A549 (cell line): ENCODE data around the gene TAF13. TPM values are rescaled to one million over a fixed set of nuclear protein-coding genes. Genes with fewer than 3 reads are reported as not detected.

Experiments
- ATAC-seq, 2 experiments: fragments of 200-7000 bp in 1 of 2; fragments of >200 bp in 1 of 2; cut with Nextera tagmentation in 1 of 2; cut with Tn5 transposase in 1 of 2; 3 replicates each; pipeline versions ENCODE4 v1.8.0 to v1.9.1; 2018 to 2020; ENCODE audit warnings: mild to moderate bottlenecking in 1 of 2, moderate library complexity in 1 of 2
- CTCF ChIA-PET: fragments of 300-600 bp; sonication (Branson Sonifier 250); formaldehyde crosslinking; extraction: SDS; loops from one replicate; lab custom pipeline; 2021; ENCODE audit warnings: antibody characterized with exemption, inconsistent platforms; lab: Yijun Ruan, JAX
- POLR2A ChIA-PET: fragments of 350-600 bp; formaldehyde crosslinking; extraction: SDS; loops from one replicate; lab custom pipeline; 2021; ENCODE audit warnings: antibody characterized with exemption, inconsistent platforms; lab: Yijun Ruan, JAX
- DNase-seq, 2 experiments: peaks; one replicate each; pipeline versions ENCODE4 v3.0.0 to v3.0.0-alpha.2; 2011 to 2016; ENCODE audit warnings: low read depth in 1 of 2, low spot score in 1 of 2
- FAIRE-seq: peaks from 2 replicates; lab custom pipeline; 2011; peaks lifted over from hg19 to GRCh38; lab: Jason Lieb, UNC
- H3K27ac ChIP-seq, 2 experiments: fragments of >200 bp; sonication (Bioruptor Twin); formaldehyde crosslinking; 3 replicates each; pipeline ENCODE4 v1.5.1; 2016 to 2017
- H3K4me1 ChIP-seq: fragments of >200 bp; sonication (Bioruptor Twin); formaldehyde crosslinking; 3 replicates; pipeline ENCODE4 v1.6.1; 2016
- H3K4me2 ChIP-seq: fragments of >200 bp; sonication (Bioruptor Twin); formaldehyde crosslinking; 3 replicates; pipeline ENCODE4 v1.6.1; 2016
- H3K4me3 ChIP-seq: fragments of >200 bp; sonication (Bioruptor Twin); formaldehyde crosslinking; 3 replicates; pipeline ENCODE4 v1.5.1; 2016
- H3K9me3 ChIP-seq: fragments of >200 bp; sonication (Bioruptor Twin); formaldehyde crosslinking; 3 replicates; pipeline ENCODE4 v1.6.1; 2016
- BHLHE40 ChIP-seq: IDR thresholded peaks from 2 replicates; pipeline ENCODE4 v1.6.1; 2012; ENCODE audit warnings: low read depth, low read length, inconsistent platforms
- CBX2 ChIP-seq: fragments of 200-600 bp; sonication (generic); IDR thresholded peaks from 2 replicates; pipeline ENCODE4 v1.6.1; 2016; ENCODE audit warnings: low read depth, mild to moderate bottlenecking, borderline replicate concordance
- CTCF ChIP-seq: fragments of >200 bp; sonication (Bioruptor Twin); formaldehyde crosslinking; IDR thresholded peaks from 3 replicates; pipeline ENCODE4 v1.5.1; 2016
- EHF ChIP-seq: fragments of 250-450 bp; sonication (Bioruptor Pico); IDR thresholded peaks from 2 replicates; pipeline ENCODE4 v1.5.0; 2020; ENCODE audit warnings: mild to moderate bottlenecking
- EP300 ChIP-seq, 2 experiments: fragments of >200 bp; sonication (Bioruptor Twin); formaldehyde crosslinking; IDR thresholded peaks; 2 replicates in 1 of 2; 3 replicates in 1 of 2; pipeline ENCODE4 v1.6.1; 2016 to 2017
- HDAC2 ChIP-seq: fragments of 200-600 bp; sonication (generic); IDR thresholded peaks from 2 replicates; pipeline ENCODE4 v1.6.1; 2016
- HES2 ChIP-seq: fragments of >200 bp; sonication (Bioruptor Twin); formaldehyde crosslinking; IDR thresholded peaks from 2 replicates; pipeline ENCODE4 v1.6.1; 2016
- HEYL ChIP-seq: fragments of 250-450 bp; sonication (Bioruptor Pico); IDR thresholded peaks from 2 replicates; pipeline ENCODE4 v1.8.0; 2021; ENCODE audit warnings: mild to moderate bottlenecking, moderate library complexity
- HOXB5 ChIP-seq: fragments of 250-450 bp; sonication (Bioruptor Pico); IDR thresholded peaks from 2 replicates; pipeline ENCODE4 v1.5.0; 2020; ENCODE audit warnings: mild to moderate bottlenecking, moderate library complexity
- KDM5A ChIP-seq: fragments of 200-600 bp; sonication (generic); IDR thresholded peaks from 2 replicates; pipeline ENCODE4 v1.6.1; 2016; ENCODE audit warnings: antibody characterized with exemption, mild to moderate bottlenecking
- MAZ ChIP-seq: fragments of 150-350 bp; IDR thresholded peaks from 2 replicates; pipeline ENCODE4 v1.6.1; 2014; ENCODE audit warnings: antibody characterized with exemption, low read depth, low read length, borderline replicate concordance
- NR3C1 ChIP-seq: fragments of >200 bp; sonication (Bioruptor Twin); formaldehyde crosslinking; IDR thresholded peaks from 3 replicates; pipeline ENCODE4 v1.6.1; 2017
- PHF8 ChIP-seq: fragments of 200-600 bp; sonication (generic); IDR thresholded peaks from 2 replicates; pipeline ENCODE4 v1.6.1; 2016; ENCODE audit warnings: low read depth, mild to moderate bottlenecking, antibody characterized with exemption, moderate library complexity, borderline replicate concordance
- POLR2AphosphoS2 ChIP-seq: conservative IDR thresholded peaks from 2 replicates; pipeline ENCODE4 v1.6.1; 2012; ENCODE audit warnings: low read length, improper control_type of control experiment, inconsistent platforms
- RAD21 ChIP-seq, 2 experiments: fragments of >200 bp in 1 of 2; sonication (Bioruptor Twin) in 1 of 2; formaldehyde crosslinking in 1 of 2; IDR thresholded peaks in 1 of 2; conservative IDR thresholded peaks in 1 of 2; 2 replicates in 1 of 2; 3 replicates in 1 of 2; pipeline ENCODE4 v1.6.1; 2012 to 2018; ENCODE audit warnings: inconsistent platforms in 1 of 2
- RFX5 ChIP-seq: fragments of 450-650 bp; IDR thresholded peaks from 2 replicates; pipeline ENCODE4 v1.7.1; 2014; ENCODE audit warnings: antibody characterized with exemption, mild to moderate bottlenecking, moderate library complexity
- SMC3 ChIP-seq: fragments of >200 bp; sonication (Bioruptor Twin); formaldehyde crosslinking; IDR thresholded peaks from 3 replicates; pipeline ENCODE4 v1.6.1; 2018; ENCODE audit warnings: inconsistent platforms
- SREBF2 ChIP-seq: fragments of 450-650 bp; IDR thresholded peaks from 2 replicates; pipeline ENCODE4 v1.6.1; 2014; ENCODE audit warnings: mild to moderate bottlenecking, moderate library complexity
- TFCP2L1 ChIP-seq: fragments of 250-450 bp; sonication (Bioruptor Pico); IDR thresholded peaks from 2 replicates; pipeline ENCODE4 v1.5.0; 2021; ENCODE audit warnings: mild to moderate bottlenecking
- ZC3H11A ChIP-seq: fragments of 450-650 bp; IDR thresholded peaks from 2 replicates; pipeline ENCODE4 v1.6.1; 2014; ENCODE audit warnings: antibody characterized with exemption, mild to moderate bottlenecking
- ZFP36 ChIP-seq: fragments of 450-650 bp; IDR thresholded peaks from 2 replicates; pipeline ENCODE4 v1.6.1; 2014; ENCODE audit warnings: borderline replicate concordance; ENCODE audit not compliant: partially characterized antibody
- WGBS: methylation state at CpG from one replicate; pipeline ENCODE4 v1.1.6; 2017; ENCODE audit errors: missing lambda C conversion rate; 5-methylcytosine and 5-hydroxymethylcytosine counted together
- polyA plus RNA-seq, 4 experiments: library from polyadenylated mRNA; depleted of rRNA in 3 of 4; stranded (reverse); fragments of >200 nt; fragmentation: RNase III in 1 of 4; extraction: RNeasy Plus Mini Kit Qiagen cat#74134 plus additional on column Dnase treatment in 1 of 4; gene quantifications; 2 replicates in 3 of 4; 3 replicates in 1 of 4; pipeline ENCODE4 v1.2.3, GENCODE V29; 2011 to 2017
- TF ChIP-seq, protein P1 (sequence below): IDR thresholded peaks from 2 replicates; pipeline ENCODE4 v1.6.1; 2012

Gene TAF13
- polyA plus RNA-seq, 2 of the 4 experiments (the other 2 are of a cell fraction) = 46.7 to 50.5 TPM

DNA sequence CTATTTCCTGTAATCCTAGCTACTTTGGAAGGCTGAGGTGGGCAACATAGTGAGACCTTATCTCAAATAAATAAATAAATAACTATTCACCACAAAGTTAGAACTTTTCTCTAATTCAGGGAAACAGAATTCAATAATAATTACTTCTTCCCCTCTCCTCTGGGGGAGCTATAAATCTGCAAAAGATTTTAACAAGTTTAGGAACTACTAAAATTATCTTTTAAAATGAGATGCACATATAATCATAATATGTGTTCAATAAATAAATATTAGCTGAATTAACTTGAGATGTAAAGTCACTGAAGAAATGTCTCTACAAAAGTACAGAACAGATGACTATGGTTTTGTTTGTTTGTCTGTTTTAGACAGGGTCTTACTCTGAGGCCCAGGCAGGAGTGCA, 48.0 kb downstream of the TAF13 start:
- DNase-seq = no peak
- Histone ChIP-seq H3K9me3 (no peaks in the 10 kb centered on the region), H3K4me1 (no peaks in the 10 kb centered on the region), H3K27ac (no peak overlapping the region), H3K4me2 (no peak overlapping the region), H3K4me3 (no peak overlapping the region)
- no peak for ATAC-seq
- CTCF ChIA-PET = interaction anchor here (0.5 to 2.0 kb wide), 9 partner anchors 10 to 72 kb away, joined by 3 to 9 read pairs (median 4); partner anchors contain the start of gene WDR47
- no peak for TF ChIP-seq HOXB5 (CRISPR knock-in tag)
- peak; percentile 10; the same call in 1 of the 3 replicates for TF ChIP-seq CTCF
- TF ChIP-seq HEYL = no peak
- TF ChIP-seq, all 56 proteins: peak for 1
- POLR2A ChIA-PET = interaction anchor here (0.6 to 1.0 kb wide), 2 partner anchors 14 to 48 kb away, joined by 3 read pairs; partner anchors contain the start of genes TAF13 and WDR47
- no peak for FAIRE-seq

GRCh38 chr1:109025694-109026093, 50.1 kb downstream of the TAF13 start:
- POLR2A ChIA-PET = no interaction called here
- 85% methylated on average over 6 of the region's 6 CpGs for WGBS
- H3K4me2 ChIP-seq = no peak overlapping the region
- H3K9me3 ChIP-seq = no peaks in the 10 kb centered on the region
- TF ChIP-seq CTCF (no peak), MAZ (no peak), RAD21 (conservative IDR thresholded peaks at IDR 0.05 in 1 of 2, IDR thresholded peaks at IDR 0.05 in 1 of 2) (no peak), BHLHE40 (no peak), ZC3H11A (no peak), EP300 (IDR thresholded peaks at IDR 0.05) (no peak), NR3C1 (no peak), HES2 (no peak), RFX5 (no peak), ZFP36 (no peak), EHF (CRISPR knock-in tag) (no peak)
- H3K4me3 ChIP-seq = no peak overlapping the region
- DNase-seq (no peak), ATAC-seq (no peak), FAIRE-seq (no peak)
- no peaks in the 10 kb centered on the region for H3K4me1 ChIP-seq
- H3K27ac ChIP-seq = no peak overlapping the region
- CTCF ChIA-PET = no interaction called here

GRCh38 chr1:109024646-109025045, 51.2 kb downstream of the TAF13 start:
- POLR2A ChIA-PET = no interaction called here
- 91% methylated on average over 2 of the region's 2 CpGs for WGBS
- Histone ChIP-seq H3K27ac (no peak overlapping the region), H3K9me3 (no peaks in the 10 kb centered on the region), H3K4me3 (no peak overlapping the region), H3K4me1 (no peaks in the 10 kb centered on the region)
- TF ChIP-seq CBX2 = no peak
- TF ChIP-seq TFCP2L1 (CRISPR knock-in tag) = no peak
- TF ChIP-seq, all 56 proteins: peak for 0
- DNase-seq (no peak), FAIRE-seq (no peak), ATAC-seq (no peak)
- H3K4me2 ChIP-seq = no peak overlapping the region
- CTCF ChIA-PET = interaction anchor here (0.7 kb wide), 1 partner anchor 75 kb away, joined by 4 read pairs; no protein-coding TSS in a partner anchor

GRCh38 chr1:109020693-109021257, 55.0 kb downstream of the TAF13 start:
- 92% methylated on average over 3 of the region's 3 CpGs for WGBS
- POLR2A ChIA-PET = interaction anchor here (1.2 kb wide), 1 partner anchor 21 kb away, joined by 3 read pairs; the partner anchor contains the start of gene WDR47
- no peak overlapping the region for H3K4me3 ChIP-seq
- no peaks in the 10 kb centered on the region for H3K9me3 ChIP-seq
- no peak overlapping the region for H3K27ac ChIP-seq
- ATAC-seq (no peak), DNase-seq (no peak), FAIRE-seq (no peak)
- H3K4me1 ChIP-seq = no peaks in the 10 kb centered on the region
- CTCF ChIA-PET = no interaction called here
- H3K4me2 ChIP-seq = no peak overlapping the region
- TF ChIP-seq SMC3 (no peak), ZC3H11A (no peak), RFX5 (no peak), SREBF2 (no peak), HOXB5 (CRISPR knock-in tag) (no peak), PHF8 (no peak), POLR2AphosphoS2 (no peak), EP300 (IDR thresholded peaks at IDR 0.05) (no peak), HEYL (no peak), HDAC2 (no peak), BHLHE40 (no peak), EHF (CRISPR knock-in tag) (no peak), KDM5A (no peak), CTCF (no peak)
- TF ChIP-seq, protein P1, sequence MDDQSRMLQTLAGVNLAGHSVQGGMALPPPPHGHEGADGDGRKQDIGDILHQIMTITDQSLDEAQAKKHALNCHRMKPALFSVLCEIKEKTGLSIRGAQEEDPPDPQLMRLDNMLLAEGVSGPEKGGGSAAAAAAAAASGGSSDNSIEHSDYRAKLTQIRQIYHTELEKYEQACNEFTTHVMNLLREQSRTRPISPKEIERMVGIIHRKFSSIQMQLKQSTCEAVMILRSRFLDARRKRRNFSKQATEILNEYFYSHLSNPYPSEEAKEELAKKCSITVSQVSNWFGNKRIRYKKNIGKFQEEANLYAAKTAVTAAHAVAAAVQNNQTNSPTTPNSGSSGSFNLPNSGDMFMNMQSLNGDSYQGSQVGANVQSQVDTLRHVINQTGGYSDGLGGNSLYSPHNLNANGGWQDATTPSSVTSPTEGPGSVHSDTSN = no peak
